Measurements from ENCODE around the gene IRX4. TPM values are rescaled to one million over a fixed set of nuclear protein-coding genes. Genes with fewer than 3 reads are reported as not detected.

Gene IRX4
- total and polyA plus RNA-seq, 2 of the 4 experiments (the other 2 are of a cell fraction), result not detected

GRCh38 chr5:1925111-1926070, 42.7 kb upstream of the IRX4 start:
- no peak overlapping the region for H3K27ac ChIP-seq (ENCODE audit: insufficient read depth, low read length)
- intact Hi-C loops (cut with micrococcal nuclease), result no loop called here
- no peak overlapping the region for H3K23ac ChIP-seq (ENCODE audit: low read depth, low read length)
- dilution Hi-C loops (cut with HindIII; ENCODE audit: low sequenced_read_pairs, unreplicated experiment), result no loop called here
- no peak overlapping the region for H3K4me3 ChIP-seq (ENCODE audit: insufficient read depth, low read depth, low read length)
- H3K4ac ChIP-seq (ENCODE audit: low read depth, low read length), result no peak overlapping the region
- no peaks in the 10 kb centered on the region for H3K79me1 ChIP-seq (ENCODE audit: low read depth in 1 of 2, low read length in 2 of 2)
- H2AFZ ChIP-seq (replicated peaks; ENCODE audit: low read length, poor library complexity), result no peak overlapping the region
- POLR2A ChIA-PET (ENCODE audit: unreplicated experiment), result no interaction called here
- H4K20me1 ChIP-seq (ENCODE audit: insufficient read depth, low read length), result no peaks in the 10 kb centered on the region
- no peaks in the 10 kb centered on the region; the same call in 1 of the 2 replicates for H3K27me3 ChIP-seq (ENCODE audit: control insufficient read depth, insufficient read depth, low read length)
- no TSS peak for BruUV-seq (replicated peaks)
- no peak overlapping the region for H3K14ac ChIP-seq (replicated peaks; ENCODE audit: low read depth, low read length)
- no peak overlapping the region for H4K5ac ChIP-seq (ENCODE audit: low read depth, low read length)
- no peak overlapping the region for H2AK5ac ChIP-seq (ENCODE audit: low read depth, low read length)
- no peak overlapping the region for H2AK9ac ChIP-seq (replicated peaks; ENCODE audit: low read depth, low read length, poor library complexity)
- no peak overlapping the region for H2BK15ac ChIP-seq (ENCODE audit: low read depth, low read length)
- in situ Hi-C loops (cut with MboI; ENCODE audit: low sequenced_read_pairs), result no loop called here
- DNase-seq (no peak), ATAC-seq (ENCODE audit: low read depth) (no peak)
- no peak overlapping the region for H3K9ac ChIP-seq (ENCODE audit: low read depth, low read length)
- H4K91ac ChIP-seq (ENCODE audit: insufficient read depth, low read depth, low read length), result no peak overlapping the region
- H3K4me1 ChIP-seq (ENCODE audit: control insufficient read depth, insufficient read depth, low read length), result no peaks in the 10 kb centered on the region
- H3K18ac ChIP-seq (ENCODE audit: low read depth, low read length), result no peak overlapping the region
- H2BK20ac ChIP-seq (ENCODE audit: low read depth, low read length), result no peak overlapping the region
- no peak overlapping the region for H4K8ac ChIP-seq (ENCODE audit: low read depth in 2 of 2, low read length in 2 of 2)
- no peak overlapping the region for H2BK5ac ChIP-seq (ENCODE audit: low read depth, low read length, poor library complexity, severe bottlenecking)
- no peak overlapping the region for H3K4me2 ChIP-seq (ENCODE audit: low read depth, low read length)
- H3K9me1 ChIP-seq (ENCODE audit: insufficient read depth, low read length), result no peaks in the 10 kb centered on the region
- no peak overlapping the region for H3K56ac ChIP-seq (ENCODE audit: extremely low read depth, insufficient read depth, low read length)
- CTCF ChIA-PET, result no interaction called here
- H3K9me3 ChIP-seq (ENCODE audit: control insufficient read depth, insufficient read depth, low read length), result no peaks in the 10 kb centered on the region; the same call in 1 of the 2 replicates
- no peak overlapping the region for H2BK120ac ChIP-seq (ENCODE audit: low read depth, low read length)
- 60% methylated on average over 9 of the region's 25 CpGs; no CpG with 5 or more reads in 1 of the 2 experiments for WGBS, 2 experiments (ENCODE audit: extremely low coverage in 2 of 2, insufficient read length in 1 of 2)
- no peaks in the 10 kb centered on the region for H3K36me3 ChIP-seq (ENCODE audit: control insufficient read depth, insufficient read depth, low read length)
- TF ChIP-seq POLR2A (IDR thresholded peaks at IDR 0.05; ENCODE audit: low read depth, low read length) (no peak), CTCF (conservative IDR thresholded peaks at IDR 0.05; ENCODE audit: low read depth, low read length) (no peak), MAZ (IDR thresholded peaks at IDR 0.05; ENCODE audit: borderline replicate concordance, low read depth, low read length) (no peak), MAFK (IDR thresholded peaks at IDR 0.05; ENCODE audit: low read depth, low read length) (no peak), MXI1 (IDR thresholded peaks at IDR 0.05; ENCODE audit: borderline replicate concordance, low read depth, low read length) (no peak), CEBPB (IDR thresholded peaks at IDR 0.05; ENCODE audit: low read depth, low read length) (no peak), SMC3 (IDR thresholded peaks at IDR 0.05; ENCODE audit: low read depth, low read length) (no peak), RCOR1 (IDR thresholded peaks at IDR 0.05; ENCODE audit: insufficient replicate concordance, low read length) (no peak), BHLHE40 (IDR thresholded peaks at IDR 0.05; ENCODE audit: low read depth, low read length) (no peak), NFE2L2 (IDR thresholded peaks at IDR 0.05; ENCODE audit: low read depth, low read length) (no peak), FOS (IDR thresholded peaks at IDR 0.05; ENCODE audit: low read depth, low read length) (no peak), CHD1 (IDR thresholded peaks at IDR 0.05; ENCODE audit: low read depth, low read length) (no peak), RFX5 (IDR thresholded peaks at IDR 0.05; ENCODE audit: low read depth, low read length) (no peak)
- TF ChIP-seq, protein P1, sequence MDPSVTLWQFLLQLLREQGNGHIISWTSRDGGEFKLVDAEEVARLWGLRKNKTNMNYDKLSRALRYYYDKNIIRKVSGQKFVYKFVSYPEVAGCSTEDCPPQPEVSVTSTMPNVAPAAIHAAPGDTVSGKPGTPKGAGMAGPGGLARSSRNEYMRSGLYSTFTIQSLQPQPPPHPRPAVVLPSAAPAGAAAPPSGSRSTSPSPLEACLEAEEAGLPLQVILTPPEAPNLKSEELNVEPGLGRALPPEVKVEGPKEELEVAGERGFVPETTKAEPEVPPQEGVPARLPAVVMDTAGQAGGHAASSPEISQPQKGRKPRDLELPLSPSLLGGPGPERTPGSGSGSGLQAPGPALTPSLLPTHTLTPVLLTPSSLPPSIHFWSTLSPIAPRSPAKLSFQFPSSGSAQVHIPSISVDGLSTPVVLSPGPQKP (IDR thresholded peaks at IDR 0.05; ENCODE audit: borderline replicate concordance, low read depth, low read length), result no peak
- TF ChIP-seq, protein P2, sequence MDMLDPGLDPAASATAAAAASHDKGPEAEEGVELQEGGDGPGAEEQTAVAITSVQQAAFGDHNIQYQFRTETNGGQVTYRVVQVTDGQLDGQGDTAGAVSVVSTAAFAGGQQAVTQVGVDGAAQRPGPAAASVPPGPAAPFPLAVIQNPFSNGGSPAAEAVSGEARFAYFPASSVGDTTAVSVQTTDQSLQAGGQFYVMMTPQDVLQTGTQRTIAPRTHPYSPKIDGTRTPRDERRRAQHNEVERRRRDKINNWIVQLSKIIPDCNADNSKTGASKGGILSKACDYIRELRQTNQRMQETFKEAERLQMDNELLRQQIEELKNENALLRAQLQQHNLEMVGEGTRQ (IDR thresholded peaks at IDR 0.05; ENCODE audit: low read depth, low read length), result no peak
